Measurements from ENCODE around the gene PRR29.
"Not testable (repeated sequence)": the region's sequence is repeated elsewhere in the genome, so short reads cannot be mapped to it uniquely, and the experiment has no call there.

PRR29 gene

GRCh38 chr17:64006361-64007088 is 8.4 kb downstream of the PRR29 start:
- no peak for TF ChIP-seq CTCF (IDR thresholded peaks at IDR 0.05; ENCODE audit: low read length, missing control alignments)
- DNase-seq (ENCODE audit: low read depth): no peak
- H3K4me3 ChIP-seq (replicated peaks; ENCODE audit: low read depth, low read length): no peak overlapping the region

- DNase-seq (ENCODE audit: low read depth); H3K4me3 ChIP-seq (replicated peaks; ENCODE audit: low read depth, low read length): not testable (repeated sequence)
Observed at GRCh38 chr17:64007089-64007837, 9.1 kb downstream of the PRR29 start.

GRCh38 chr17:64007838-64008282 is 9.7 kb downstream of the PRR29 start:
- no peak for TF ChIP-seq CTCF (IDR thresholded peaks at IDR 0.05; ENCODE audit: low read length, missing control alignments)
- DNase-seq (ENCODE audit: low read depth): no peak
- no peak overlapping the region for H3K4me3 ChIP-seq (replicated peaks; ENCODE audit: low read depth, low read length)

- no peak for TF ChIP-seq CTCF (IDR thresholded peaks at IDR 0.05; ENCODE audit: low read length, missing control alignments)
- DNase-seq (ENCODE audit: low read depth): no peak
- H3K4me3 ChIP-seq (replicated peaks; ENCODE audit: low read depth, low read length): no peak overlapping the region
Observed at GRCh38 chr17:64008346-64008745, 10.2 kb downstream of the PRR29 start.

- DNase-seq (ENCODE audit: low read depth): no peak
- H3K4me3 ChIP-seq (replicated peaks; ENCODE audit: low read depth, low read length): no peak overlapping the region
- no peak for TF ChIP-seq CTCF (IDR thresholded peaks at IDR 0.05; ENCODE audit: low read length, missing control alignments)
Observed at GRCh38 chr17:64008830-64009229, 10.7 kb downstream of the PRR29 start.

GRCh38 chr17:64009571-64010402 is 11.6 kb downstream of the PRR29 start:
- TF ChIP-seq CTCF (IDR thresholded peaks at IDR 0.05; ENCODE audit: low read length, missing control alignments): no peak
- H3K4me3 ChIP-seq (replicated peaks; ENCODE audit: low read depth, low read length): no peak overlapping the region
- peak; percentile 27 for DNase-seq (ENCODE audit: low read depth)

- no peak for TF ChIP-seq CTCF (IDR thresholded peaks at IDR 0.05; ENCODE audit: low read length, missing control alignments)
- no peak overlapping the region for H3K4me3 ChIP-seq (replicated peaks; ENCODE audit: low read depth, low read length)
Observed at GRCh38 chr17:64015447-64015846, 17.3 kb downstream of the PRR29 start.

More at GRCh38 chr17:64015447-64015846, 17.3 kb downstream of the PRR29 start:
- no peak for DNase-seq (ENCODE audit: low read depth)
